Smooth muscle cell (in vitro differentiated cells): ENCODE data around the gene SLC9A3. TPM values are rescaled to one million over a fixed set of nuclear protein-coding genes. Genes with fewer than 3 reads are reported as not detected.

Experiments used
- DNase-seq: peaks from one replicate; lab custom pipeline; 2025; ENCODE audit not compliant: unreplicated experiment; lab: John Stamatoyannopoulos, UW
- H2AFZ ChIP-seq: fragments of 200-600 bp; sonication (generic); 2 replicates; pipeline ENCODE4 v1.6.0; 2016; ENCODE audit warnings: antibody characterized with exemption, low read depth, mild to moderate bottlenecking
- H3F3A ChIP-seq: fragments of 200-600 bp; sonication (generic); 2 replicates; pipeline ENCODE4 v1.6.0; 2017; ENCODE audit warnings: antibody characterized with exemption, low read depth
- H3K27ac ChIP-seq: fragments of 200-600 bp; sonication (generic); 2 replicates; pipeline ENCODE4 v1.5.1; 2016; ENCODE audit warnings: low read depth, mild to moderate bottlenecking
- H3K27me3 ChIP-seq: fragments of 200-600 bp; sonication (generic); 2 replicates; pipeline ENCODE4 v1.6.1; 2016; ENCODE audit warnings: low read depth, mild to moderate bottlenecking
- H3K36me3 ChIP-seq: fragments of 200-600 bp; sonication (generic); 2 replicates; pipeline ENCODE4 v1.5.1; 2016; ENCODE audit warnings: low read depth
- H3K4me1 ChIP-seq: fragments of 200-600 bp; sonication (generic); 2 replicates; pipeline ENCODE4 v1.5.1; 2016; ENCODE audit warnings: low read depth
- H3K4me2 ChIP-seq: fragments of 200-600 bp; sonication (generic); 2 replicates; pipeline ENCODE4 v1.6.0; 2016; ENCODE audit warnings: mild to moderate bottlenecking
- H3K4me3 ChIP-seq: fragments of 200-600 bp; sonication (generic); 2 replicates; pipeline ENCODE4 v1.5.1; 2016; ENCODE audit warnings: mild to moderate bottlenecking
- H3K79me2 ChIP-seq: fragments of 200-600 bp; sonication (generic); 2 replicates; pipeline ENCODE4 v1.6.0; 2016; ENCODE audit warnings: low read depth, mild to moderate bottlenecking
- H3K9ac ChIP-seq: fragments of 200-600 bp; sonication (generic); 2 replicates; pipeline ENCODE4 v1.6.0; 2016; ENCODE audit warnings: low read depth
- H3K9me3 ChIP-seq: fragments of 200-600 bp; sonication (generic); replicated peaks from 2 replicates; pipeline ENCODE4 v1.5.1; 2016; ENCODE audit warnings: low read depth
- H4K20me1 ChIP-seq: fragments of 200-600 bp; sonication (generic); 2 replicates; pipeline ENCODE4 v1.6.0; 2016; ENCODE audit warnings: low read depth
- WGBS: methylation state at CpG from one replicate; pipeline ENCODE4 v1.1.7; 2016; ENCODE audit warnings: low lambda C conversion rate; 5-methylcytosine and 5-hydroxymethylcytosine counted together
- polyA plus RNA-seq: library from polyadenylated mRNA; unstranded; fragments of >200 nt; fragmentation: Nextera tagmentation; extraction: Ambion mirVana; gene quantifications from 2 replicates; pipeline ENCODE4 v1.2.1, GENCODE V29; 2016
- total RNA-seq: library from RNA; depleted of rRNA; stranded (reverse); fragments of >200 nt; gene quantifications from 2 replicates; pipeline ENCODE4 v1.2.3, GENCODE V29; 2014
- TF ChIP-seq, protein P1 (sequence below): fragments of 200-600 bp; sonication (generic); IDR thresholded peaks from 2 replicates; pipeline ENCODE4 v1.5.1; 2017; ENCODE audit warnings: borderline replicate concordance, mild to moderate bottlenecking, antibody characterized with exemption; ENCODE audit not compliant: insufficient read depth, poor library complexity, severe bottlenecking

The SLC9A3 gene
- total and polyA plus RNA-seq, 2 experiments from 2014 or later: 1.1 to 1.8 TPM

DNA sequence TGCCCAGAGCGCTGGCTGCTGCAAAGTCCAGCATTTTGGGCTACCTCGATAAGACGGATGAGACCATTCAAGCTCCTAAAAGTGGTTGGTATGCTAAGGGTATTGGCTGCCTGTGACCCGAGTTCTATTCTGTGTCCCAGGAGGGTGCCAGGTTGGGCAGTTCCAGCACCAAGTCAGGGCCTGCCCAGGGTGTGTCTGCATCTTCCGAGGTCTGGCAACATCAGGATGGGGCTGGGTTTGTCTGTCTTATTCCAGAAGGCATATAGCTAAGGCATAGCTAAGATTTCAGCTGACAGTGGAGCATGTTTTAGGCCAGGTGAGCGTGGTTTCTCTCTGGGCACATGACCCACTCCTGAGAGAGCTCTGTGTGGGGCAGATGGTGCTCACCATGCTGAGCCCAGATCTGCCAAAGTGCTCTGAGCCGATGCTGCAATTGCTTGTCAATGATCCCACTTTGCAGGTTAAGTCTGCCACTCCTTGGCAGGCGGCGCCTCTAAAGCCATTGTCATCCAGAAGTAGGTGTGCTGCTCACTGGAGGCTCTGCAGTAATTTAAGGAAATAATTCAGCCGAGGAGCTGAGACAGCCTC lies 7.8 kb downstream of the SLC9A3 start:
- Histone ChIP-seq H3F3A (no peaks in the 10 kb centered on the region), H3K79me2 (no peaks in the 10 kb centered on the region), H3K27me3 (peaks cover 28% of the 10 kb centered on the region), H3K4me3 (no peak overlapping the region), H4K20me1 (no peaks in the 10 kb centered on the region), H3K9ac (no peak overlapping the region), H2AFZ (no peak overlapping the region), H3K27ac (no peak overlapping the region), H3K36me3 (no peaks in the 10 kb centered on the region), H3K4me1 (peaks cover 3% of the 10 kb centered on the region), H3K4me2 (no peak overlapping the region), H3K9me3 (no peaks in the 10 kb centered on the region)
- TF ChIP-seq, protein P1, sequence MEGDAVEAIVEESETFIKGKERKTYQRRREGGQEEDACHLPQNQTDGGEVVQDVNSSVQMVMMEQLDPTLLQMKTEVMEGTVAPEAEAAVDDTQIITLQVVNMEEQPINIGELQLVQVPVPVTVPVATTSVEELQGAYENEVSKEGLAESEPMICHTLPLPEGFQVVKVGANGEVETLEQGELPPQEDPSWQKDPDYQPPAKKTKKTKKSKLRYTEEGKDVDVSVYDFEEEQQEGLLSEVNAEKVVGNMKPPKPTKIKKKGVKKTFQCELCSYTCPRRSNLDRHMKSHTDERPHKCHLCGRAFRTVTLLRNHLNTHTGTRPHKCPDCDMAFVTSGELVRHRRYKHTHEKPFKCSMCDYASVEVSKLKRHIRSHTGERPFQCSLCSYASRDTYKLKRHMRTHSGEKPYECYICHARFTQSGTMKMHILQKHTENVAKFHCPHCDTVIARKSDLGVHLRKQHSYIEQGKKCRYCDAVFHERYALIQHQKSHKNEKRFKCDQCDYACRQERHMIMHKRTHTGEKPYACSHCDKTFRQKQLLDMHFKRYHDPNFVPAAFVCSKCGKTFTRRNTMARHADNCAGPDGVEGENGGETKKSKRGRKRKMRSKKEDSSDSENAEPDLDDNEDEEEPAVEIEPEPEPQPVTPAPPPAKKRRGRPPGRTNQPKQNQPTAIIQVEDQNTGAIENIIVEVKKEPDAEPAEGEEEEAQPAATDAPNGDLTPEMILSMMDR: no peak
- DNase-seq: no peak
- 88% methylated on average over 10 of the region's 10 CpGs for WGBS

DNA sequence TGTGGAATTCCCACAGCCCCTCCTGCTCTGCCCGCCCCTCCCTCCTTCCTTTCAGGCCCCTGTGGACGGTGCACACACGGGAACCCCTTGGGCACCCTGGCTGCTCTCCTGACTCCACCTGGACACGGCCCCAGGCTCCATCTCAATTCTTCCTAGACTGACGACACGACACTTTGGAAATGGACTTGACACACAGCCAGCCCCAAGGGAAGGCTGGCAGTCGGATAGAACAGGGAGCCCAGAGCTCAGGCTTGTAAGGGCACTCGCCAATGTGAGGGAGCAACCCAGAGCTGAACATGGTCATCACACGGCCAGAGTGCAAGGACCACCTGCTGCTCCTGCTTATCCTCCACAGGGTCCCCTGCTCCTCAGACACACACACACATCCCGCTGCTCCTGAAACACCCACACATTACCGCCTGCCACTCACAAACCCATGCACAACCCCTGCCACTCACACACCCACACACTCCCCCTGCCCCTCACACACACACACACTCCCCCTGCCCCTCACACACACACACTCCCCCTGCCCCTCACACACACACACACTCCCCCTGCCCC lies 8.9 kb downstream of the SLC9A3 start:
- WGBS: 86% methylated on average over 7 of the region's 11 CpGs
- H3K27me3 ChIP-seq: peaks cover 17% of the 10 kb centered on the region
- H2AFZ ChIP-seq: no peak overlapping the region

DNA sequence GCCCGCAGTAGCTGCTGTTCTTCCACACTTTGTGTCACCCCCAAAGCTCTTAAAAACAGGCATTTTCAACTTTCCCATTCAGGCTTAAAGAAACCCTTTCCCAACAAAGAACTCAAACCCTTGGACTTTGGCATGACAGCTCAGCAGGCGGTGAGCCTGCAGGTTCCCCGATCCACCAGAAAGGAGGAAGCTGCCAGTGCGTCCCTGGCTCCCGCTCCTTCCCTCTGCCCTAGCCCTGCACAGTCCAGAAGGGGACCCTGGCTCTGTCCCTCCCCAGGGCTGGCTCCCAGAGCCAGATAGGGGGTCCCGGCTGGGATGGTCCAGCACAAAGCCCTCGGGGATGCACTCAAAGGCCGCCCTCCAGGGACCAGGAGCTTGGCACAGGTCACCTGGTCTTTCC lies 9.6 kb downstream of the SLC9A3 start:
- Histone ChIP-seq H3K4me1 (no peaks in the 10 kb centered on the region), H3K79me2 (no peaks in the 10 kb centered on the region), H3K27ac (no peak overlapping the region), H3K27me3 (peaks cover 17% of the 10 kb centered on the region), H4K20me1 (no peaks in the 10 kb centered on the region), H3F3A (no peaks in the 10 kb centered on the region), H3K36me3 (no peaks in the 10 kb centered on the region), H3K4me2 (no peak overlapping the region), H2AFZ (no peak overlapping the region), H3K4me3 (no peak overlapping the region), H3K9me3 (no peaks in the 10 kb centered on the region), H3K9ac (no peak overlapping the region)
- WGBS: 88% methylated on average over 8 of the region's 8 CpGs
- TF ChIP-seq, protein P1: no peak
- DNase-seq: no peak

More for the DNA sequence above, 8.9 kb downstream of the SLC9A3 start:
- Histone ChIP-seq H3K36me3 (no peaks in the 10 kb centered on the region), H3K4me1 (no peaks in the 10 kb centered on the region), H4K20me1 (no peaks in the 10 kb centered on the region), H3K9me3 (no peaks in the 10 kb centered on the region), H3K4me2 (no peak overlapping the region), H3F3A (no peaks in the 10 kb centered on the region), H3K4me3 (no peak overlapping the region), H3K9ac (no peak overlapping the region), H3K79me2 (no peaks in the 10 kb centered on the region), H3K27ac (no peak overlapping the region)
- no peak for DNase-seq
- TF ChIP-seq, protein P1: no peak

DNA sequence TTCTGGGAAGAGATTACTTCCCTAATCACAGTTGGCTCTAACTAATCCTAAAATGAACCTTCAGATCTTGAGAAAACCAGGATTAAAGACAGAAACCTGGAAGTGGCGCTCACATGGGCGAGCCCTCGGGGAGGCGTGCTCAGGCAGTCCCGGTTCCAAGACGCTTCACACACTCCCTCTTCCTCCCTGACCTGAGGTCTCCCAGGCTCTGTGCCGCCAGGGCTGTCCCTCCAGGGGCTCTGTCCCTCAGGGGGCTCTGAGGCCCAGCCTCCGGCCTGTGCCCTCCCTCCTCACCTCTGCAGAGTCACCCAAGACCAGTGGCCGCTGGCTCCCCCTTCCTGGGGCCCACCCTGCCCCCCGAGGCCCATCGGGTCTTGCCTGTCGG lies 10.2 kb downstream of the SLC9A3 start:
- no peaks in the 10 kb centered on the region for H3K4me1 ChIP-seq
- no peaks in the 10 kb centered on the region for H3K9me3 ChIP-seq
- DNase-seq: no peak
- H4K20me1 ChIP-seq: no peaks in the 10 kb centered on the region
- H3K27me3 ChIP-seq: peaks cover 12% of the 10 kb centered on the region
- H3K27ac ChIP-seq: no peak overlapping the region
- 85% methylated on average over 12 of the region's 12 CpGs for WGBS
- H3K9ac ChIP-seq: no peak overlapping the region
- no peak overlapping the region for H3K4me2 ChIP-seq
- no peaks in the 10 kb centered on the region for H3F3A ChIP-seq
- H2AFZ ChIP-seq: no peak overlapping the region
- no peaks in the 10 kb centered on the region for H3K79me2 ChIP-seq
- H3K36me3 ChIP-seq: no peaks in the 10 kb centered on the region
- TF ChIP-seq, protein P1: no peak
- no peak overlapping the region for H3K4me3 ChIP-seq
